ENCODE results near the gene C10orf105. TPM values are rescaled to one million over a fixed set of nuclear protein-coding genes. Genes with fewer than 3 reads are reported as not detected.

Gene C10orf105
- polyA plus RNA-seq, 2 donors, result 0.02 to 0.04 TPM

DNA sequence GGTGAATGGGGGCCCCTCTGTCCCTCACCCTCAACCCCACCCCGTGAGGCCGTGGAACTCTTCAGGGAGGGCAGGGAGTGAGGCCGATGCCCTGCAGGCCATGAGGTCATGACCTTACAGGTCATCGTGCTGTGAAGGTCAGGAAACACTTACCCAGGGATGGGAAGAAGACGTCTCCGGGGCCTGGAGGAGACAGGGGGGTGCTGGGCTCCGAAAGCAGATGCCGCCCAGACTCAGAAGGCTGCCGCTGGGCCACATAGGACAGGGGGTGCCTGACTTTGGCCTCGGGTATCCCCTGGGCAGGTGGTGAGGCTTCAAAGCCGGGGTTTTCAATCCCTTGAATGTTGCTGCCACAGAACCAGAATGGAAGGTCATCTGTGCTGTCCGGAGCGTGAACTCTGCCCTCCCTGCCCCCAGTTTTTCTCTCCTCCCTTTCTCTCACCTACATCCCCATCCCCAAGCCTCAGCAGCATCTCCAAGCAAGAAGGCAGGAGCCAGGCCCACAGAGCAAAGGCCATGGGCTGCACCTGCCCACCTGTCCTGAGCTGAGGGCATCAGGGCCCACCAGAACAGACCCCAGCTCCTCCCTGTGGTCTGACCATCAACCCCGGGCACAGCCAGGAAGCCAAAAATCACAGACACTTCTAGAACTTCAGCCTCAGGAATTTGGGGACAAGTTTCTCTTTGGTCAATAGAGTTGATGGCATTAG lies 32.1 kb upstream of the C10orf105 start:
- 87 to 91% methylated on average over 14 of the region's 14 CpGs for WGBS, 2 donors
- H3K27ac ChIP-seq (ENCODE audit: low read depth in 2 of 2, low read length in 1 of 2), result no peak overlapping the region
- H3K27me3 ChIP-seq (ENCODE audit: control insufficient read depth in 1 of 2, insufficient read depth in 2 of 2, low read length in 2 of 2), result no peaks in the 10 kb centered on the region
- peaks cover 10 to 33% of the 10 kb centered on the region in 2 donors for H3K4me1 ChIP-seq (ENCODE audit: control insufficient read depth in 2 of 2, insufficient read depth in 2 of 2, low read length in 1 of 2)
- H3K4me3 ChIP-seq (ENCODE audit: low read depth in 1 of 2, low read length in 2 of 2), result no peak overlapping the region
- H3K9me3 ChIP-seq (ENCODE audit: control insufficient read depth in 2 of 2, insufficient read depth in 1 of 2, low read depth in 1 of 2, low read length in 1 of 2), result no peaks in the 10 kb centered on the region
- H3K36me3 ChIP-seq (ENCODE audit: control insufficient read depth in 2 of 2, insufficient read depth in 2 of 2, low read length in 1 of 2), result peaks cover 12 to 34% of the 10 kb centered on the region in 2 donors

DNA sequence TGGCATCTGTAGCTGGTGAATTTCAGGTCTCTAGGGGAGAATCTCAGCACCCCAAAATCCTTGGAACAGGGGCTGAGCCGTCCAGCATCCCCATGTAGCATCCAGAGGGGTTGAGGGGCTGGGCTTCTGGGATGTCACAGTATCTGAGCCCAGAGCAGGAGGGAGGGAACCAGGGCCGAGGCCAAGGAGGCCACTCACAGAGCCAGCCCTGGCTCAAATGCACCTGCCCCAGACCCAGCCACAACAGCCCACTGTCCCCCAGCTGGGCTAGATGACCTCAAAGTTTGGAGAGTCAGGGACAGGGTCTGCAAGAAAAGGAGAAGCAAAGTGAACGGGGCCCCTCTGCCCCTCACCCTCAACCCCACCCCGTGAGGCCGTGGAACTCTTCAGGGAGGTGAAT lies 31.4 kb upstream of the C10orf105 start:
- 79 to 85% methylated on average over 5 of the region's 5 CpGs for WGBS, 2 donors
- Histone ChIP-seq H3K27me3 (ENCODE audit: control insufficient read depth in 1 of 2, insufficient read depth in 2 of 2, low read length in 2 of 2) (no peaks in the 10 kb centered on the region), H3K9me3 (ENCODE audit: control insufficient read depth in 2 of 2, insufficient read depth in 1 of 2, low read depth in 1 of 2, low read length in 1 of 2) (no peaks in the 10 kb centered on the region), H3K36me3 (ENCODE audit: control insufficient read depth in 2 of 2, insufficient read depth in 2 of 2, low read length in 1 of 2) (peaks cover 12 to 34% of the 10 kb centered on the region in 2 donors), H3K27ac (ENCODE audit: low read depth in 2 of 2, low read length in 1 of 2) (no peak overlapping the region), H3K4me1 (ENCODE audit: control insufficient read depth in 2 of 2, insufficient read depth in 2 of 2, low read length in 1 of 2) (peaks cover 12 to 40% of the 10 kb centered on the region in 2 donors), H3K4me3 (ENCODE audit: low read depth in 1 of 2, low read length in 2 of 2) (no peak overlapping the region)

DNA sequence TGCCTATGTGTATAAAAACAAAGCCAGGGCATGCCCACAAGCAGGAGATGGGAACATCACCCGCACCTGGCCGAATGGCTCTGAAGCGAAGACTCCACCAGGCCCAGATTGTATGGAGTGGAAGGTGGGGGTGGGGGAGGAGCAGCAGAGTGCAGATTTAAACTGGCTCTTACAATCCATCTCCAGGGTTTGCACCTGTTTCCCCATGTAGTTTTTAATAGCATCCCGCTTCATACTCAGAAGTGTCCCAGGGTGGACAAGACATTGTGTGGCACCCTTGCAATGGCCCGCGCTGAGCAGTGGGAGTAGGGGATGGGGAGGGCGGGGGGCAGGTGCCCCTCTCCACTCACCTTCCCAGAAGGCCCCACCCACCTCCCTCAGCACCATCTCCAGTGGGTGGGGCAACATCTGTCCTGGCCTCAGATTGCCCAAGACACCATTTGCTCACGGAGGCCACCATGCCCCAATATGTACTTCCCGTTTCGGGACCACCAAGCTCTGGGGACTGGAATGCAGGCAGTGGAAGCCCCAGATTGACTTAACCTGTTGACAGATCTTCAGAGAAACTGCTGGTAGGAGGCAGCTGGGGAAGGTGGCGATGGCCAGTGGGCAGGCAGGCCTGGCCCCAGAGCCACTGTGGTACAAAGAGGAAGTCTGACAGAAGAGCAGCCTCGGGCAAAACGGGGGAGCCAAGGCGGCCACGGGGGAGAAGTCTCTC lies 30.7 kb upstream of the C10orf105 start:
- H3K27ac ChIP-seq (ENCODE audit: low read depth in 2 of 2, low read length in 1 of 2), result peak overlapping the region; percentile 19 to 88
- H3K4me1 ChIP-seq (ENCODE audit: control insufficient read depth in 2 of 2, insufficient read depth in 2 of 2, low read length in 1 of 2), result peaks cover 12 to 38% of the 10 kb centered on the region in 2 donors
- 83 to 87% methylated on average over 15 of the region's 15 CpGs for WGBS, 2 donors
- no peak overlapping the region for H3K4me3 ChIP-seq (ENCODE audit: low read depth in 1 of 2, low read length in 2 of 2)
- peaks cover 12 to 34% of the 10 kb centered on the region in 2 donors for H3K36me3 ChIP-seq (ENCODE audit: control insufficient read depth in 2 of 2, insufficient read depth in 2 of 2, low read length in 1 of 2)
- H3K9me3 ChIP-seq (ENCODE audit: control insufficient read depth in 2 of 2, insufficient read depth in 1 of 2, low read depth in 1 of 2, low read length in 1 of 2), result no peaks in the 10 kb centered on the region
- H3K27me3 ChIP-seq (ENCODE audit: control insufficient read depth in 1 of 2, insufficient read depth in 2 of 2, low read length in 2 of 2), result no peaks in the 10 kb centered on the region

DNA sequence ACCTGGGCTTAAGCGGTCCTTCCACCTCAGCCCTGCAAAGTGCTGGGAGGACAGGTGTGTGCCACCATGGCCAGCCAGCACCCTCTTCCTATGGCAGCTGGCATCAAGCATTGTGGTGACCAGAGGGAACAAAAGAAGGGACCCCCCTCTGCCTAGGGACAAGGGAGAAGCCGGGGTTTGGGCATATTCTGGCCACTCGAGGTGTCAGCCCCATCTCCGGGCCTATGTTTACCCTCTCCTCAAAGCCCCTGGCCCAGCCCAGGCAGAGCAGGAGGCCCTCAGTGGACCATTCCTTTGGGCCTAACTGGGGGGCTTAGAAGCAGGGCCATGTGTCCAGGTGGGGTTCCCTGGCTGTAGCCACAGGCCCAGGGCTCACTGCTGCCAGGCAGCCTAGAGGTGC lies 29.8 kb upstream of the C10orf105 start:
- H3K9me3 ChIP-seq (ENCODE audit: control insufficient read depth in 2 of 2, insufficient read depth in 1 of 2, low read depth in 1 of 2, low read length in 1 of 2), result no peaks in the 10 kb centered on the region
- WGBS, 2 donors, result 87 to 94% methylated on average over 4 of the region's 4 CpGs
- H3K4me3 ChIP-seq (ENCODE audit: low read depth in 1 of 2, low read length in 2 of 2), result no peak overlapping the region
- peaks cover 12 to 36% of the 10 kb centered on the region in 2 donors for H3K4me1 ChIP-seq (ENCODE audit: control insufficient read depth in 2 of 2, insufficient read depth in 2 of 2, low read length in 1 of 2)
- H3K27ac ChIP-seq (ENCODE audit: low read depth in 2 of 2, low read length in 1 of 2), result peak overlapping the region; percentile 83 to 88
- no peaks in the 10 kb centered on the region for H3K27me3 ChIP-seq (ENCODE audit: control insufficient read depth in 1 of 2, insufficient read depth in 2 of 2, low read length in 2 of 2)
- H3K36me3 ChIP-seq (ENCODE audit: control insufficient read depth in 2 of 2, insufficient read depth in 2 of 2, low read length in 1 of 2), result peaks cover 12 to 29% of the 10 kb centered on the region in 2 donors

DNA sequence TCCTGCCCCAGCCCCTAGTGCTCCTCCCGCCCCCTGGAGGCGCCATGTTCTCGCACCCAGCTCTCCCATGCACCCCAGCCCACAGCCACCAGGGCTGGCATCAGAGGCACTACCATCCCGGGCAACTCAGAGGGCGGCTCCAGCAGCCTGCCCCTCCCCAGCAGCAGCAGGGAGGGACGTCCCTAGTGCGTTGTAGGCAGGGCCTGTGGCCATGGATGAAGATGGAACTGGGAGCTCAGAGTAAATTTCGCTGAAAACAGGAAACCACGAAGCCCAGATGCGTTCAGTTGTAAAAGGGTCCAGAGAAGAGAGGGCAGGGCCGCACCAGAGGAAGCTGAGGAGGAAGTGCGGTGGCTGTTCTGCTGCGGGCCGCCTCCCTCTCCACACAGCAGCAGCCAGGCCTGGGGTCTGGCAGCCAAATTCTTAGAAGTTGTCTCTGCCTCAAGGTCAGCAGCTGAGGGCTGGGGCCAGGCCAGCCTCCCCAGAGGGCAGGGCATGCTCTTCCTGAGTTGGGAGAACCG lies 29.2 kb upstream of the C10orf105 start:
- H3K9me3 ChIP-seq (ENCODE audit: control insufficient read depth in 2 of 2, insufficient read depth in 1 of 2, low read depth in 1 of 2, low read length in 1 of 2), result no peaks in the 10 kb centered on the region
- H3K4me3 ChIP-seq (ENCODE audit: low read depth in 1 of 2, low read length in 2 of 2), result no peak overlapping the region
- peaks cover 12 to 26% of the 10 kb centered on the region in 2 donors for H3K36me3 ChIP-seq (ENCODE audit: control insufficient read depth in 2 of 2, insufficient read depth in 2 of 2, low read length in 1 of 2)
- 30 to 36% methylated on average over 15 of the region's 15 CpGs for WGBS, 2 donors
- no peaks in the 10 kb centered on the region for H3K27me3 ChIP-seq (ENCODE audit: control insufficient read depth in 1 of 2, insufficient read depth in 2 of 2, low read length in 2 of 2)
- peaks cover 12 to 36% of the 10 kb centered on the region in 2 donors for H3K4me1 ChIP-seq (ENCODE audit: control insufficient read depth in 2 of 2, insufficient read depth in 2 of 2, low read length in 1 of 2)
- H3K27ac ChIP-seq (ENCODE audit: low read depth in 2 of 2, low read length in 1 of 2), result peak overlapping the region; percentile 83 to 88

DNA sequence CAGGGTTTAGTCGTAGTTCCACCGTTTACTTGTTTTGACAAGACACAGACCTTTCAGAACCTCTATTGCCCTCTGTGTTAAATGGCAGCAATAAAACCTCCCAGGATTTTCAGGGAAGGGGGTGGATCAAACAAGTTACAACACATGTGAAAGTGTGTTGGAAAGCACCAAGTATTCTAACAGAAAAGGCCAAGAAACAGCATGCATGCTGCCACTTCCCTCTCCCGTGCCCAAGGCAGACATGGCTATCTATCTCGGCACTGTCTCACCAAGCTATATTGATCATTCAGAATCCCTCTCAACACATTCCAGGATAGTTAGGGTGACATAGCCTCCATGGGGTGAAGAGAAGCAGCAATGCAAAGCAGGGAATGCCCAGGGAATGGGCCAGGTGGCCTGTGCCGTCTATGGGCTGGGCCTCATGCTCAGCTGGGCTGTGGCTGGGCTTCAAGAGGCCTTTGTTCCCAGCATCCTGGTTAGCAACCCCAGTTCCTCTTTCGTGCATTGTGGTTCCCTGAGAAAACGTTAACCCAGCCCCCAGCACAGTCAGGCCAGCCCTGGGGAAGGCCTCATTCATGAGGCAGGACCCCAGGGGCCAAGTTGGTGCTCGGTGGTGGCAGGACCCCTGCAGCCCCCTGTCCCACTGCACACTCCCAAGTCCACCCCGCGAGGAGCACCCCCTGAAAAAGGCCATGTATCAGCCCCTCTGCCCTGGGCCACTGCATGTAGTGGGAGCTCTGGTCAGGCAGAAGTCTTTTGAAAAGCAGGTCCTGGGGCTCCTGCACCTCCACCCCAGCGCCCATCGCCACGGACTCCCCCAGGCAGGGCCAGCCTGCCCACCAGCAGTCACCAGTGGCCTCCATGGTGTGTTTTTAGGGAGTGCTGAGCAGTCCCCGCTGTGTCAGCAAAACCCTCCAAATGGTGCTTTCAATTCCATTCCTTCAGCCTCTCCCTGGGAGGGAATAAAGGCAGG lies 28.3 kb upstream of the C10orf105 start:
- peaks cover 12 to 24% of the 10 kb centered on the region in 2 donors for H3K36me3 ChIP-seq (ENCODE audit: control insufficient read depth in 2 of 2, insufficient read depth in 2 of 2, low read length in 1 of 2)
- H3K27me3 ChIP-seq (ENCODE audit: control insufficient read depth in 1 of 2, insufficient read depth in 2 of 2, low read length in 2 of 2), result no peaks in the 10 kb centered on the region
- no peaks in the 10 kb centered on the region for H3K9me3 ChIP-seq (ENCODE audit: control insufficient read depth in 2 of 2, insufficient read depth in 1 of 2, low read depth in 1 of 2, low read length in 1 of 2)
- H3K4me3 ChIP-seq (ENCODE audit: low read depth in 1 of 2, low read length in 2 of 2), result no peak overlapping the region
- peak overlapping the region; percentile 83 to 88 for H3K27ac ChIP-seq (ENCODE audit: low read depth in 2 of 2, low read length in 1 of 2)
- 55 to 62% methylated on average over 14 of the region's 14 CpGs for WGBS, 2 donors
- H3K4me1 ChIP-seq (ENCODE audit: control insufficient read depth in 2 of 2, insufficient read depth in 2 of 2, low read length in 1 of 2), result peaks cover 12 to 38% of the 10 kb centered on the region in 2 donors

DNA sequence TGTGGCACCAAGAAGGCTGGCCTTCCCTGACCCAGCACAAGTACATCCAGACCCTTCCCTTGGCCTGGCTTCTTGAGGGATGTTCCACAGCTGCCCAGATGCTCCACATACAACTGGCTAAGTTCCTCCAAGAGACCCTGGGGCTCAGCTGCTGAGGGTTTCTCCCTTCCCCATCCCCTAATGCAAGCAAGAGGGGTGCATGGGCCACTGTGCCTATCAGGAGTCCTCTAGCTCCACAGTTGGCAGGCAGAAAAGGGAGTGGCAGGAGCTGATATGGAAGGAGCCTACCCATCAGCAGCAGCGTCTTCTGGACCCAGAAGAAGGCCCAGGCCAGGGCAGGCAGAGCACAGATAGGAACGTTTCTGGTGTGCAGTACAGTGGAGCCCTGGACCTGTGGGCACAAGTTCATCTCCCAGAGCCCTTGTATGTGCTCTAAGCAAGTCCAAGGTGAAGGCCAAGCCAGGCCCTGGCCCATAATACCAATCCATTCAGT lies 27.5 kb upstream of the C10orf105 start:
- WGBS, 2 donors, result 43 to 45% methylated on average over 2 of the region's 2 CpGs
- peaks cover 12 to 19% of the 10 kb centered on the region in 2 donors for H3K36me3 ChIP-seq (ENCODE audit: control insufficient read depth in 2 of 2, insufficient read depth in 2 of 2, low read length in 1 of 2)
- no peak overlapping the region for H3K4me3 ChIP-seq (ENCODE audit: low read depth in 1 of 2, low read length in 2 of 2)
- no peaks in the 10 kb centered on the region for H3K9me3 ChIP-seq (ENCODE audit: control insufficient read depth in 2 of 2, insufficient read depth in 1 of 2, low read depth in 1 of 2, low read length in 1 of 2)
- peaks cover 12 to 41% of the 10 kb centered on the region in 2 donors for H3K4me1 ChIP-seq (ENCODE audit: control insufficient read depth in 2 of 2, insufficient read depth in 2 of 2, low read length in 1 of 2)
- no peaks in the 10 kb centered on the region for H3K27me3 ChIP-seq (ENCODE audit: control insufficient read depth in 1 of 2, insufficient read depth in 2 of 2, low read length in 2 of 2)
- peak overlapping the region; percentile 83 to 88 for H3K27ac ChIP-seq (ENCODE audit: low read depth in 2 of 2, low read length in 1 of 2)

DNA sequence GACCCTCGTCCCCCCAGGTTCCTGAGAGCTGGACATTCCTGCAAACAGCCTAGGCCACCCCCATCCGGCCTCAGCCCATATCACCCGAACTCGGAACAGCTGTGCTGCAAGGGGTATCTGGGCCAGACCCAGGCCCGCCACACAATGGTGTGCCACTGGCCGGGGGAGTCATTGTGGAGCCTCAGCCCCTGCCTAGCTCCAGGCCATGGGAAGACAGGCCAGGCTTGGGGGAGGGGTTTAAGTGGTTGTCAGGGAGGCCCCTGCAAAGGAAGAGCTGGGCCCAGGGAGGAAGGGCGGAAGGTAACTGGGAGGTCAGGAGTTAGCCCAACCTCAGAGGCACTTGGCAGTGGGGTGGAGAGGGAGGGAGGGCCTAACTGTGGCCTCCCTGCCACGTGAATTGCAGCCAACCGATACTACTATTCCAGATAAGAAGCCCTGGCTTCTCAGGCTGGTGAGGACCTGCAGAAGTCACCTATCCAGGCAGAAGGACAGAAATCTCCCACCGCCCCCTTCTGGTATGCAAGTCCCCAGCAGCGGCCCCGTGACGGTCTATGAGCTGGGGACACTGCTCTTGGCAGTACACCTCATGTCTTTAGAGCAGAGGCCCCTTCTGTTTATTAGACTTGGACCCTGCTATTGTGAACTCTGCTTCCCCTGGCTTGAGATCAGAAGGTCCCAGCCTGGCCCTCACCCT lies 26.9 kb upstream of the C10orf105 start:
- no peak overlapping the region for H3K4me3 ChIP-seq (ENCODE audit: low read depth in 1 of 2, low read length in 2 of 2)
- H3K27ac ChIP-seq (ENCODE audit: low read depth in 2 of 2, low read length in 1 of 2), result peak overlapping the region; percentile 83 to 88
- no peaks in the 10 kb centered on the region for H3K9me3 ChIP-seq (ENCODE audit: control insufficient read depth in 2 of 2, insufficient read depth in 1 of 2, low read depth in 1 of 2, low read length in 1 of 2)
- peaks cover 7 to 14% of the 10 kb centered on the region in 2 donors for H3K36me3 ChIP-seq (ENCODE audit: control insufficient read depth in 2 of 2, insufficient read depth in 2 of 2, low read length in 1 of 2)
- H3K4me1 ChIP-seq (ENCODE audit: control insufficient read depth in 2 of 2, insufficient read depth in 2 of 2, low read length in 1 of 2), result peaks cover 12 to 42% of the 10 kb centered on the region in 2 donors
- no peaks in the 10 kb centered on the region for H3K27me3 ChIP-seq (ENCODE audit: control insufficient read depth in 1 of 2, insufficient read depth in 2 of 2, low read length in 2 of 2)
- 53 to 66% methylated on average over 13 of the region's 13 CpGs for WGBS, 2 donors

All from esophagus (tissue), 2 donors.